ENCODE data around the gene XIRP2.

XIRP2 gene, protein sequence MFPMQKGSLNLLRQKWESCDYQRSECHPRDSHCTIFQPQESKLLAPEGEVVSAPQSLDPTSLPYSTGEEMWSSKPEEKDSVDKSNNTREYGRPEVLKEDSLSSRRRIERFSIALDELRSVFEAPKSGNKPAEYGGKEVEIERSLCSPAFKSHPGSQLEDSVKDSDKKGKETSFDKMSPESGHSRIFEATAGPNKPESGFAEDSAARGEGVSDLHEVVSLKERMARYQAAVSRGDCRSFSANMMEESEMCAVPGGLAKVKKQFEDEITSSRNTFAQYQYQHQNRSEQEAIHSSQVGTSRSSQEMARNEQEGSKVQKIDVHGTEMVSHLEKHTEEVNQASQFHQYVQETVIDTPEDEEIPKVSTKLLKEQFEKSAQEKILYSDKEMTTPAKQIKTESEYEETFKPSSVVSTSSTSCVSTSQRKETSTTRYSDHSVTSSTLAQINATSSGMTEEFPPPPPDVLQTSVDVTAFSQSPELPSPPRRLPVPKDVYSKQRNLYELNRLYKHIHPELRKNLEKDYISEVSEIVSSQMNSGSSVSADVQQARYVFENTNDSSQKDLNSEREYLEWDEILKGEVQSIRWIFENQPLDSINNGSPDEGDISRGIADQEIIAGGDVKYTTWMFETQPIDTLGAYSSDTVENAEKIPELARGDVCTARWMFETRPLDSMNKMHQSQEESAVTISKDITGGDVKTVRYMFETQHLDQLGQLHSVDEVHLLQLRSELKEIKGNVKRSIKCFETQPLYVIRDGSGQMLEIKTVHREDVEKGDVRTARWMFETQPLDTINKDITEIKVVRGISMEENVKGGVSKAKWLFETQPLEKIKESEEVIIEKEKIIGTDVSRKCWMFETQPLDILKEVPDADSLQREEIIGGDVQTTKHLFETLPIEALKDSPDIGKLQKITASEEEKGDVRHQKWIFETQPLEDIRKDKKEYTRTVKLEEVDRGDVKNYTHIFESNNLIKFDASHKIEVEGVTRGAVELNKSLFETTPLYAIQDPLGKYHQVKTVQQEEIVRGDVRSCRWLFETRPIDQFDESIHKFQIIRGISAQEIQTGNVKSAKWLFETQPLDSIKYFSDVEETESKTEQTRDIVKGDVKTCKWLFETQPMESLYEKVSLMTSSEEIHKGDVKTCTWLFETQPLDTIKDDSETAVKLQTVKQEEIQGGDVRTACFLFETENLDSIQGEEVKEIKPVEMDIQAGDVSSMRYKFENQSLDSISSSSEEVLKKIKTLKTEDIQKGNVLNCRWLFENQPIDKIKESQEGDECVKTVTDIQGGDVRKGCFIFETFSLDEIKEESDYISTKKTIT (N-terminal part only)

DNA sequence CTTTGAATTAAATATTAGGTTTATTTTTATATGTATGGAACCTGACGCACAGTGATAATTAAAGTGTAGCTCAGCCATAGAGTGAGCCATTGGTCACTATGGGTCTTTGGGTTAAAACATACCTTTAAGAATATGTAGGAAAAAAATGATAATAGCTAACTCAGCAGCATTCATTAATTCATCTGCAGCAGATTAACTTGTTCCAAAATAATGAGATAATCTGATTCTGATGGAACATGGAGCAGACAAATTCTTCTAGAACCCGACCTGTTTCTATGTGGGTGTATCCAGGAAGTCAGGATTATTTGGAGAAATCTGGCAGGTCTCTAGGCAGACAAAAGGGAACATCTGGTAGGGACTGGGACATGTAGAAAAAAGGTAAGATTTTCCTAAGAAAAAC, at the start of gene XIRP2:
Gene XIRP2, plus strand, starts transcription at position 301 of the 400 bp plus-strand sequence. CDS start 15,003 bp downstream, outside the sequence.
- no peak for DNase-seq (ENCODE audit: low spot score)

DNA sequence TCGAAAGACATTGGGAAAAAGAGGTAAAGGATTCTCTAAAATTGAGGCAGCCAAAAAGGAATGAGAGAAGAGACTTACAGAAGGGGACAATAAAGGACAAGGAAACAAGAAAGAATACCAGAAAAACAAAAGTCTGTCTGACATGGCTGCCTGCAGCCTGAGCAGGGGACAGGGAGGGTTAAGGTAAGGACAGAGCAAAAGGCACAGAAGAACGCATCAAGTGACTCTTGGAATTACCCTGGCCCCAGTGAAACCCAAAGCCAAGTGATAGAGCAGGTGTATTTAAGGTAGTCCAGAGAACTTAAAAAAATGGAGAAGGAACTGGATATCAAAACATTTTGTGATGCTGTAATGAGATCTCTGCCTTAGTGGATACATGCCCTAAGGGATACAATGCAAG, 47.1 kb upstream of the XIRP2 start:
- no peak for DNase-seq (ENCODE audit: low spot score)

DNA sequence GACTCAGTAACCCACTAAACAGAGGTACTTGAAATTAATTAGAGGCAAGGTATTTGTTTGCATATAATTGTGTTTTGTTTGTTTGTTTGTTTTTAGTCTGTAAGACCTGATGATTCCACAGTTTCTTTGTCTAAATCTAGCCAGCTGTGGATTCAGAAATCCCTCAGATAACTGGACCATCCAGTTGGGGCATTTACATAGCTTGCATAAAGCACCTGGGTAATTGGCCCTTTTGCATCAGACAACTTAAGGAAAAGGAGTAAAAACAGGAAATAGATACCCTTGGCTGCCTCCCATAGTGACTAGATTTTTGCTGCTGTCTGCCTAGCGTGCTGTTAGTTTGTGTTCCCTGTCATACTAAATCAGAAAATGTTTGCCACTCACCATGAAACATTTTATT, 46.6 kb upstream of the XIRP2 start:
- DNase-seq (ENCODE audit: low spot score), result no peak

DNA sequence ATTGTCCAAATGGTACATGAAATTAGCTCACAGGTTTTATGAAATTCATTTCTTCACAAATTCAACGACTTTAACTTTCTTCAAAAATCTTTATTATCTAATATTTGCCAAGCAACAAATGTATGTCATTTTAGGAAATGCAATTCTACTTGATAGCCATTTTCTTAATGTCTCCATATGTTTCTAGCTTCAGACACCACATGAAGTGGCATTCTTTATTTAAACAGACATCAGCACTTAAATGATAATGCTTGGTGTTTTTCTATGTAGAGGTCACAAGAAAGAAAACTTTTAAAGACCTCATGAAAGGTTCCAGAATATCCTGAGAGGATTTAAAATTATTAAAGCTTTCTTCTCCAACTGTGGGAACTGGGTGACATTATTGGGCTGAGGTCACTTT, 44.2 kb upstream of the XIRP2 start:
- no peak for DNase-seq (ENCODE audit: low spot score)

DNA sequence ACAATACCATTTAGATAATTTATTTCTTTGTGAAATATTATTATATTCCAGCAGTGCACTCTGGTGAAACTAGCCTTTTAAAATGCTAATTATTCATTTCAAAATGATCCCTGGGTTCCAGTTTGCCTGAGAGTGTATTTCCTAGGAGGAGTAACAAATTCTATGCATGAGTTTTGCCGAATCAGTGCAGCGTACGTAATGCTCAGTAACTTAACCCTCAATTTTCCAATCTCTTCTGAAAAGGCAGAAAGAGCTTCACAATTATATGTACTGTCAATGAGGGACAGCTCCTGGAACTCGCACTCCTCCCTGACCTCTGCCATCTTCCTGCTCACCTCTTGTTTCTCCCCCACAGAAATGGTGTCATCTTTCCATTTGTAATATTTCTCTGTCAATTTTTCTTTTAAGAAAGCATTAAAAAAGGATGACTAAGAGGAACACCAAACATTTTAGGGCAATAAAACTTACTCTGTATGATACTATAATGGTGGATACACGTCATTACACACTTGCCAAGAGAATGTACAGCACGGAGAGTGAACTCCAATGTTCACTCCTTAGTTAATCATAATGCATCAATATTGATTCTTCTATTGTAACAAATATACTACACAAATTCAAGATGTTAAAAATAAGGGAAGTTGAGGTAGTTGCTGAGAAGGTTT, 25.7 kb upstream of the XIRP2 start:
- no peak for DNase-seq (ENCODE audit: low spot score)

DNA sequence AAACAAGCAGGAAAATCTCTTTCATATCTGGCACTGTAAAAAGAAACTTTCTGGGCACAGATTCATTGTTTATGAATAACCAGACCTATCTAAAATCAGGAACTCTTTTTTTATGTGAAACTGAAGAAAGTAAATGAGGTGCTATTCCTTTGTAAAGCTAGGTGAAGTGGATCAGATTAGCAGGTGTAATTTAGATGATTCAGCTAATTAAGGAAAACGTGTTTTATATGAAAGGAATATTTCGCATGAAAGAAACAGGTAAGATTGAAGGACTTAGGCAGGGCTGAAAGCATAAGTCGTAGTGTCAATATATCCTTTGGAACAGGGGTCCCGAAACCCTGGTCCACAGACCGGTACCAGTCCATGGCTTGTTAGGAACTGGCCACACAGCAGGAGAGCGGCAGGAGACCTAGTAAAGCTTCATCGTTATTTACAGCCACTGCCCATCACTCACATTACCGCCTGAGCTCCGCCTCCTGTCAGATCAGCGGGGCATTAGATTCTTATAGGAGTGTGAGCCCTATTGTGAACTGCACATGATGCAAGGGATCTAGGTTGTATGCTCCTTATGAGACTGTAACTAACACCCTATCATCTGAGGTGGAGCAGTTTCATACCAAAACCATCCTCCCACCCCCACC, 20.3 kb upstream of the XIRP2 start:
- DNase-seq (ENCODE audit: low spot score), result no peak

DNA sequence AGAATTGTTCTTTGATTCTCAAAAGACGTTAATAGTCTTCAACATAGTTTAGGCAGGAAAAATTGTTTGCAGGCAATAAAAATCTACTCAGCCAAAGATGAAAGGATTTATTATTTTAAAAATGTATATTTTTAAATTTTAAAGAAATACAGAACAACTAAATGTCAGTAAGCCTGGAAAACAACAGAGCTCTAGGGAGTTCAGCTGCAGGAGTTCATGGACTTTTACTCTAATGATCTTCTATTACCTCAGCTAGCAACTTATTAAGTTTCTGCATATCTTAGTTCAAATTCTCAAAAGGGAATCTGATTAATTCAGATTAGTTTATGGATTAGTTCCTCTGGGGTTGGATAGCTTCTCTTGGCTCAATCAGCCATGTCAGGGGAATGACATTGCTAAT, 17.9 kb upstream of the XIRP2 start:
- DNase-seq (ENCODE audit: low spot score), result no peak

DNA sequence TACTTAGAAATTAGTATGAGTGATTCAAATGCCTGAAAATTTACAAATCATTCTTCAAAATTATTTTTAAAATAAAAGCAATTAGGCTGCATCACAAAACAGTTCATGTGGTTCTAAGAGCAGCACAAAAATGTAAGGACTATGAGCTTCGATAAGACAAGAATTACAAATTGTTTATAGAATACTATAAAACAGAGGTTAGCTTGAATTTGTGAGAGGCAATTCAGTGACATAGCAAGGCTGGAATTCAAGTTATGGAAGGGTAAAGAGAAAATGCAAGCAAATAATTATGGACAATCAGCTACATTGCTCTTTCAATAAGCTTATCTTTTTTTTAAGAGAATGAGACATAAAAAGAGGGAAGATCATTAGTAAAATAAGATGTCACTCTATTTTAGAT, 7.1 kb upstream of the XIRP2 start:
- DNase-seq (ENCODE audit: low spot score), result no peak

DNA sequence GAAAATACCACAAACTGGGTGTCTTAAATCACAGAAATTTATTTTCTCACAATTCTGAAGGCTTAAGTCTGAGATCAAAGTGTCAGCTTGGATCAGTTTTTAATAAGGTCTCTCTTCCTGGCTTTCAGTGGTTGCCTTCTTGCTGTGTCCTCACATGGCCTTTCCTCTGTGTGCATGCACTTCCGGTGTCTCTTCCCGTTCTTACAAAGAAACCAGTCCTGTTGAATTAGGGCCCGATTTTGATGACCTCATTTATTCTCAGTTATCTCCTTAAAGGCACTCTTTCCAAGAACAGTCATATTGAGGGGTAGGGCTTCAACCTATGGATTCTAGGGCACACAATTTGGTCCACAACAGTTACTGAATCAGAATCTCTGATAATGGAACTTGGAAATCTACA, 5.4 kb upstream of the XIRP2 start:
- DNase-seq (ENCODE audit: low spot score), result no peak

DNA sequence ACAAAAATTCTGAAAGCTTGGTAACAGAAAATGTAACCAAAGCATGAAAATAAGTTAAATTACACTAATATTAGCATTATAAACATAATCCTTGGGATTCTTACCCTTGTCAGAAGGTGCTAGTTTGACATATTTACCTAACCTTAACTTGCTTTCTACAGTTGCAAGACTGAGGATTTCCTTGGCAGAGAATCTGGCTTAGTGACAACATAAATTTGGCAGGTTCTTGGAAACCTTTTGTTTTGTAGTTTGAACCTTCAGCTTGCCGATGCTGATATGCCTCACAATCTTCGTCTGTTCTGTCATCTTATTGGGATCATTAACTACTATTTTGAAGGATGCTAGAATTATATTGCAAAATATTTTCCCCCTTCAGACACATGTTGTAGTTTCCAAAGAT, 3.4 kb downstream of the XIRP2 start:
- DNase-seq (ENCODE audit: low spot score), result no peak

DNA sequence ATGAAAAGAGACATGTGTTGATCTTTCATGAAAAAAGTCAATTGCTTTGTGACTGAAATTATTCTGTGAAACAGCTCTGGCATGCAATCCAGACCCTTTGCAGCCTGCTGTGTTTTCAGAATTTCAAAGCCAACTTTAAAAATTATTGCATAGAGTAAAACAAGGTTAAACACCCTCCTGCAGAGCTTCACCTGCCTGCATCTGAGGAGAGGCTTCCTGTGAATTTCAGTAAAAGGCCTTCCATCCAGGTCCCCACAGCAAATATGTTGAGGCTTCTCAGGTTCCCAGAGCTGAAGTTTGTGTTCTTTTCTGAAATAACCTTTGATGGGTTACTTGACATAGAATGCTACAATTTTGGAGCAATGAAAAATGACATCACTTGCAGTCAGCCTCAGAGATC, 4.1 kb downstream of the XIRP2 start:
- no peak for DNase-seq (ENCODE audit: low spot score)

DNA sequence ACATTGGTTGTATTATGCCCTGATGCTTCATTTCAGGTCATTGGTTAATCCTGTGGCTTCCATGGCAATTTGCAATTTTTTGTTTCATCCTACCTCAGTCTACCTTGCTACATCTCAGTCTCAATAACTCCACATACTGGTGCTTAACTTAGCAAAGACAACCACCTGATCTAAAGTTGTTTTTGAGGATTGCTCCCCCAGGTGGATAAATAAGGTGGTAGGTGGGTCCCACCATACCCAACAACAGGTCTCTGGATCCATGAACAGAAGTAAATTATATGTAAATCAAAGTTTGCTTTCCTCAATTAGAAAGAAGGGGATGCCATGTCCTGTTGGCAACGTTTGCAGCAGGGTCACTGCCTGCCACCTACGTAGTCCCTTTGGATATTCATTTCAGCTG, 7.0 kb downstream of the XIRP2 start:
- DNase-seq (ENCODE audit: low spot score), result no peak

DNA sequence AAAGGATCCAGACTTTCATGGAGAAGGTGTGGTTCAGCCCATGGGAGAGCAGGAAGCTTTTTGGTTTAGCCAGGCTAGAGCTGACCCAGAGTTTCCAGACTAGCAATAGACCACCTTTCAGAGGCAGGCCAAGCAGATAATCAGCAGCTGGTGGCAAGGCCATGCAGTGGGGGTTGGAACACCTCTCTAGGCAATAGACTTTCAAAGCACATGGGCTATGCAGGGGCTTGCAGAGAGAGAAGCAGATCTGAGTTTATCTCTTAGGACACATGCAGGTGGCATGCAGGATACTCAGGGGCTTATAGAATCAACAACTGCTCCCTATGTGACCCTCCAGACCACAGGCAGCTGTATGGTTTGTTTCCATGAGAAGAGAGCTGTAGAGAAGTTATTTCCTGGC, 9.4 kb downstream of the XIRP2 start:
- no peak for DNase-seq (ENCODE audit: low spot score)

DNA sequence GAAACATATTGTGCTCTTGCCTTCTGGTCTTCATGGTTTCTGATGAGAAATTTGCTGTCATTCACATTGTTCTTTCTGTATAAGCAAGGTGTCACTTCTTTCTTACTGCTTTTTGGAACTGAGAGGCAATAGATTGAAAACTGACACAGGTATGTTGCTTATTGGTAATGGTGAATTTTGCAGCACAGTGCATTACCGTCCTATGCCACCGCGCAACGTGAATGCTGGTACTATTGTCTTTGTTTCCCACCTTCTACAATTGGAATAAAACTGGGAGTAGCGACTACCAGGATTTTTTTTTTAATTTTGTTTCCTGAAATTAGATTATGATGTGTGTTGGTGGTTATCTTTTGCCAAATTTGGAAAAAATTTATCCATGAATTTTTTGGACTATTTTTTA, 11.4 kb downstream of the XIRP2 start:
- no peak for DNase-seq (ENCODE audit: low spot score)

DNA sequence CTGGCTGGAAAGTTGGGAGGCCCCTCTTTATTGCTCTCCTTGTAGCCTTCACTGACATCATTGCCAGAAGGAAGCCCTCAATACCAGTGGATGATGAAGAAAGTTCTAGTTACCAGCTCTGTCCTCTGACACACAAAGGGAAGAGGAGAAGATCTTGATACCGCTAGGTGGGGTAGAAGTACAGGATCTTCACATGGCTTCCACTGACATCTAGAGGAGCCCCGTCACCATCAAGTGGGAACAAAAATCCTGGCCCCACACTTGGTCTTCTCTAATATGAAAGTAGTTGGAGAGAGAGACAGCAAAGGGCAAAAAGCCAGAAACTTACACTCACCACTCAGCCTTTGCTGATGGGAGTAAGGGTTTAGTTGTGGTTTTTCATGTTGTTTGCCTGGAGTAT, 12.4 kb downstream of the XIRP2 start:
- no peak for DNase-seq (ENCODE audit: low spot score)

DNA sequence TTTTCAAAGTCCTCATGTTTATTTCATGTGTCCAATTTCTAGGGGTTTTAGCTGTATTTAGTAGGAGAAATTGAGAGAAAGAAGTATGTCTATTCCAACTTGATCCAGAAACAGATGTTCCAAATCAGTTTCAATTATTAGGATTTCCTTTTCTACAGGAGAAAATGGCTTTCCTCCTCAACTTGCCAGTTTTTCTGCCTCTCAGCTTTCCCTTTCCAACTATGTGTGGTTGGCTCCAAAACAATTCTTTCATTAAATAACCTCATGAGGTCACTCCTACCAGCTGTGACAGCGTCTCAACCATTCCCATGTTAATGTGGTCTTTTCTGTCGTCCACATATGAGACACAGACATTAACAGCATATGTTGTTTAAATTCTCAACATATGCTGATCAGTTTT, 13.1 kb downstream of the XIRP2 start:
- no peak for DNase-seq (ENCODE audit: low spot score)

DNA sequence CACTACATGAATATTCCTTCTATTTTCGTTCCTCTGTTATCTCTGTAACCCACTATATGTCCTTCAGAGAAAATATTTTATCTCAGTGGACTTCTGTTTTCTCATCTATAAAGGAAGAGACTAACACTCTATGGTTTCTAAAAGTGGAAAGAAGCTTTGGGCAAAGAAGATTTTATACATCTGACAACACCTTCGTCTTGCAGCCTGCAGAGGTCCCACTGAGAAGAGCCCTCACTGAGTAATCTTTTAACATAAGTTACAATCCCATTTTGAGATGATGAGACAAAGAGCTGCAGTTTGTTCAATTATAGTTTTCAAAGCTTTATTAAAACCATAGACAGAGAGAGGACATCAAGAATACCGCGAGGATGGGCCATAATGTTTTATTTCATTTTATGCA, 28.7 kb downstream of the XIRP2 start:
- DNase-seq (ENCODE audit: low spot score), result no peak

DNA sequence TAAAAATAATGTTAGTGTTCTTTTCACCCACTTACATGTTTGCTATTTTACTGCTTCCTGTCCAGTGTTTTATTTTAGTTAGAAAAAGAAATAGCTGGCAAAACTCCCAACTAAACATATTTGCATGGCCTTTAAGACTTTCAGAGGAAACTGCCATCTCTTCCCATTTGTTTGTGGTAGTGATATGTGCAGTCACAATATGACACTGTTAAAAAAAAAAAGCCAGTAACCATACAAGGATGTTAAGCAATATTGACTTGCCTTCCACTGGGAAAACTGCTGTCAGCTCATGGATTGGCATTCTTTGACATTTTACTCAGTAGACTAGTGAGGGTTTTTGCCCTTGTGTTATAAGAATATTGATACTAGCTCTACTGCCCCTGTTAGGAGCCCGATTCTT, 29.1 kb downstream of the XIRP2 start:
- no peak for DNase-seq (ENCODE audit: low spot score)

DNA sequence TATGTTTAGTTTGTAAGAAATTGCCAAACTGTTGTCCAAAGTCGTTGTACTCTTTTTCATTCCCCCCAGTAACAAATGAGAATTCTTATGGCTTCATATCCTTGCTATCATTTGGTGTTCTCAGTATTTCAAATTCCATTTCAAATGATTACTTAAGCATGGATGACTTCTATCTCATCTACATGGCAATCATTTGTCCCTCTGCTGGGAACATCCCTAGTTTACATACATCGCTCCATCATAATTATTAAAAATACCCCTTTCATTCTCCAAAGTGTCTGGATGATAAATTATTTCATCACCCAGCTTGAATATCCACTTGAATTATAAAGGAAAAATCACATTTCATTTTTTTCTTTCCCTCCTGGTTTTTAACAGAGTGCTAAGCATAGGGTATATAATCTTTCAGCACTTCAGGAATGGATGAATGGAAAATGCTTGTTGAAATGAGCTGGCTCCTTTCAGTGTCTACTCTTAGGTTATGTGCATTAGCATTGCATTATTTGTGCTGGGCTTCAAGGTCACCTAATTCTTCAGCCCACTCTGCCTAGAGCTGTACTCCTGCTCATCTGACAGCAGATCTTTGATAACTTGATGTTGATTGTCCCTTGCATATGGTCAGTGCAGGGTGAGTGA, 33.1 kb downstream of the XIRP2 start:
- no peak for DNase-seq (ENCODE audit: low spot score)

DNA sequence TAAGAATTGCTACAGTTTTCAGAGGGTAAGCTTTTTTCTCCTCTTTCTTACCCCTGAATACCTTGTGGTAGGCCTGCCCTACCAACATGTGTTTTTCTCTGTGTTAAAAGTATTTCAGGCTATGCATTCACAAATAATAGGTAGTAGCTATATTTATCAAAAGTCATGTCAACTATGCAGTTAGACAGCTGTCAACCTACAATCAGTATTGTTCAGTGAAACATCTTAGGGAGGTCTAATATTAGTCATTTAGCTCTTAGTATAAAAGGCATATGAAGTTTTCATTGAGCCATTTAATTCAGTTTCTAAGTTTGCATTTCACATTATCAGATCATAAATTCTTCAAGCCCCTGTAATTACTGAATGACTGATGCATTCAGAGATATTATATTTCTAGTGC, 36.7 kb downstream of the XIRP2 start:
- no peak for DNase-seq (ENCODE audit: low spot score)

DNA sequence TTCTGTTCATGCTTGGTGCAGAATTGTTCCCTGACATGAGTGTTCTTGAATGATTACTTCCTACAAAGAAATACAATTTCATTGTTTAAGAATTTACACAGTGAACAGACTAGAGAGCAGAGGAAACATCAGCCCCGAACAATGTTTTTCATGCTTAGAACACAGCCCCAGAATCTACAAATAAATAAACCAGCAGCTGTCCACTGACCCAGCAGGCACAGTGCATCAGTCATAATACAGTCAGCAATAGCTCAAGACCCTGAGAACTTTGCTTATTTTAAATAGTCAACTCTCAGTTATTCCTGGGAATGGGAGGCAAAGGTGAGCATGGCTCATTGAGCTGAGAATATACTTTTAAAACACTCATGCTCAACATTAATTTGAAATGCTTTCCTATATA, 38.4 kb downstream of the XIRP2 start:
- no peak for DNase-seq (ENCODE audit: low spot score)

All from CD4-positive, alpha-beta T cell treated with Interleukin-2 at 100 ng/mL for 4 hours (primary cell).